SK-N-SH treated with all-trans-retinoic acid at 6 μM for 48 hours (cell line): ENCODE data around the gene CUL1.

Experiments
- BACH2 ChIP-seq: fragments of 250-450 bp; sonication (Bioruptor Pico); IDR thresholded peaks from 2 replicates; pipeline ENCODE4 v1.9.0; 2021; ENCODE audit warnings: mild to moderate bottlenecking, borderline replicate concordance
- PATZ1 ChIP-seq: fragments of 250-450 bp; sonication (Bioruptor Pico); IDR thresholded peaks from 2 replicates; pipeline ENCODE4 v1.8.0; 2020; ENCODE audit warnings: mild to moderate bottlenecking, moderate library complexity, borderline replicate concordance
- RARB ChIP-seq: fragments of 250-450 bp; sonication (Bioruptor Pico); IDR thresholded peaks from 2 replicates; pipeline ENCODE4 v1.8.0; 2021; ENCODE audit warnings: mild to moderate bottlenecking, moderate library complexity
- TOX ChIP-seq: fragments of 250-450 bp; sonication (Bioruptor Pico); IDR thresholded peaks from 2 replicates; pipeline ENCODE4 v1.8.0; 2021; ENCODE audit warnings: mild to moderate bottlenecking, moderate library complexity, borderline replicate concordance
- ZC3H10 ChIP-seq: fragments of 250-450 bp; sonication (Bioruptor Pico); IDR thresholded peaks from 2 replicates; pipeline ENCODE4 v1.5.1; 2021; ENCODE audit warnings: mild to moderate bottlenecking, moderate library complexity
- ZNF8 ChIP-seq: fragments of 450-650 bp; formaldehyde crosslinking; IDR thresholded peaks from 2 replicates; pipeline ENCODE4 v1.5.0; 2020; ENCODE audit warnings: mild to moderate bottlenecking, moderate library complexity
- TF ChIP-seq, protein P1 (sequence below): fragments of 250-450 bp; sonication (Bioruptor Pico); IDR thresholded peaks from 2 replicates; pipeline ENCODE4 v1.5.1; 2020; ENCODE audit warnings: low read depth, mild to moderate bottlenecking, moderate library complexity

GRCh38 chr7:148796841-148797240 is 98.1 kb downstream of the CUL1 start:
- TF ChIP-seq, protein P1, sequence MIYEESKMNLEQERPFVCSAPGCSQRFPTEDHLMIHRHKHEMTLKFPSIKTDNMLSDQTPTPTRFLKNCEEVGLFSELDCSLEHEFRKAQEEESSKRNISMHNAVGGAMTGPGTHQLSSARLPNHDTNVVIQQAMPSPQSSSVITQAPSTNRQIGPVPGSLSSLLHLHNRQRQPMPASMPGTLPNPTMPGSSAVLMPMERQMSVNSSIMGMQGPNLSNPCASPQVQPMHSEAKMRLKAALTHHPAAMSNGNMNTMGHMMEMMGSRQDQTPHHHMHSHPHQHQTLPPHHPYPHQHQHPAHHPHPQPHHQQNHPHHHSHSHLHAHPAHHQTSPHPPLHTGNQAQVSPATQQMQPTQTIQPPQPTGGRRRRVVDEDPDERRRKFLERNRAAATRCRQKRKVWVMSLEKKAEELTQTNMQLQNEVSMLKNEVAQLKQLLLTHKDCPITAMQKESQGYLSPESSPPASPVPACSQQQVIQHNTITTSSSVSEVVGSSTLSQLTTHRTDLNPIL (CRISPR knock-in tag) = no peak
- no peak for TF ChIP-seq ZC3H10 (CRISPR knock-in tag)
- TF ChIP-seq ZNF8 (CRISPR knock-in tag) = no peak
- no peak for TF ChIP-seq PATZ1
- no peak for TF ChIP-seq BACH2
- TF ChIP-seq TOX (CRISPR knock-in tag) = no peak
- TF ChIP-seq RARB (CRISPR knock-in tag) = no peak
